Measurements from ENCODE around the gene GYPC.

DNA sequence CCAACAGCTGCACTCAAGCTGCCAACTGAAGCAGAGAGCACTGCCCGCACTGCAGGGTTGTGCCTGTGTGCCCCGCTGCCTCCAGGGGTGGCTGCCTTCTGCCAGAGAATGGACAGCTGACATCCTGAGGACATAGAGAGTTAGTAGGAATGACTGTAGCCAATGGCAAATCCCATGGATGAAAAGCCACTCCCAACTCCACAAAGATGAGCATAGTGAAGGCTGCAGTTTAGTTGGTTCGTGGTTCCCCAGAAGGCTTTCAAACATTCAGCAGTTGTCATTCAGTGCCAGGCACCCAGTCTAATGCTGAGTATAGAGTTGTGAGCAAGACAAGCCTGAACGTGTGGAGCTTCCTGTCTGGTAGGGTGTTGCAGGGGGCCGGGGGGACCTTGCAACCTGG, 30.3 kb downstream of the GYPC start:
- TF ChIP-seq POLR2A (IDR thresholded peaks at IDR 0.05; ENCODE audit: low read depth, low read length) (no peak), POLR2AphosphoS5 (IDR thresholded peaks at IDR 0.05; ENCODE audit: low read depth, low read length) (no peak), TAF1 (IDR thresholded peaks at IDR 0.05; ENCODE audit: low read depth, low read length) (no peak), PAX5 (IDR thresholded peaks at IDR 0.05; ENCODE audit: insufficient read depth, low read length, severe bottlenecking) (no peak)

Data from GM12891 (cell line).